ENCODE results near the gene DMAC2L.

DNA sequence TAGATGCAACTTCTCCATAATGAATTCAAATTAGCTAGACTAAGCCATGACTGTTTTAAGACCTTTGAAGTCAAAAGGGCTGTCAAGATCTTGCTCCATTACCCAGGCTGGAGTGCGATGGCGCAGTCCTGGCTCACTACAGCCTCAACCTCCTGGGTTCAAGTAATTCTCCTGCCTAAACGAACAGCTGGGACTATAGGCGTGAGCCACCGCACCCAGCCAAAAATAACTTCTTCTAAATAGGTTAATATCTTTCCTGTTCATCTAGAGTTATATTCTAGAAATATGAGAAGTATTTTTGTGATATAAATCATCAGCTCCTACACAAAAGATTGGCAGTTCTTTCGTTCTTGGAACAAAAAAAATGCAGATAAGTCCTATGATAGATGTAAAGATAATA, 41.2 kb upstream of the DMAC2L start:
- TF ChIP-seq HDAC2 (IDR thresholded peaks at IDR 0.05) (no peak), HDAC6 (IDR thresholded peaks at IDR 0.05; ENCODE audit: unreplicated experiment) (no peak)
